ENCODE results near the gene WDR73. TPM values are rescaled to one million over a fixed set of nuclear protein-coding genes. Genes with fewer than 3 reads are reported as not detected.

Gene WDR73
- polyA plus RNA-seq, 1 of the 3 experiments (the other 2 are of a cell fraction) = 32.9 TPM

- H3K4me3 ChIP-seq (ENCODE audit: low read depth in 2 of 2, low read length in 1 of 2) = peak overlapping the region; percentile 57 to 75
- ChIA-PET POLR2A (interaction anchor here (0.9 to 1.2 kb wide), 2 partner anchors 15 to 20 kb away, joined by 3 read pairs; partner anchors contain the start of gene WDR73), CTCF (interaction anchor here (0.7 to 2.0 kb wide), 4 partner anchors 20 to 47 kb away, joined by 3 to 6 read pairs (median 3); partner anchors contain the start of gene WDR73)
- peak overlapping the region; percentile 97 for H3K4me2 ChIP-seq
- no peak overlapping the region; a peak in 1 of 4 replicates for H3K27ac ChIP-seq (ENCODE audit: low read depth in 2 of 2, low read length in 1 of 2)
- H2AFZ ChIP-seq (ENCODE audit: low read depth) = 0 out of 2 replicates have a peak overlapping the region, but pooled peaks have one; percentile 4
- H3K4me1 ChIP-seq (ENCODE audit: control insufficient read depth in 1 of 2, insufficient read depth in 2 of 2, low read depth in 1 of 2, low read length in 1 of 2) = peaks cover 13 to 19% of the 10 kb centered on the region in 2 experiments; a peak in 3 of 4 replicates
- no peaks in the 10 kb centered on the region for H3K27me3 ChIP-seq (ENCODE audit: insufficient read depth)
- H3K36me3 ChIP-seq (replicated peaks in 1 of 2; ENCODE audit: control insufficient read depth in 1 of 2, insufficient read depth in 2 of 2, low read length in 1 of 2) = peaks cover 12 to 15% of the 10 kb centered on the region in 2 experiments
- peaks cover 10% of the 10 kb centered on the region; the same call in 1 of the 2 replicates for H4K20me1 ChIP-seq (ENCODE audit: insufficient read depth)
- TF ChIP-seq SIN3A (IDR thresholded peaks at IDR 0.05; ENCODE audit: borderline replicate concordance, low read depth, low read length) = no peak
- TF ChIP-seq RCOR1 (IDR thresholded peaks at IDR 0.05; ENCODE audit: low read length) = no peak
- no peak for TF ChIP-seq ELF1 (IDR thresholded peaks at IDR 0.05)
- TF ChIP-seq EZH2phosphoT487 (IDR thresholded peaks at IDR 0.05; ENCODE audit: borderline replicate concordance, low read depth) = no peak
- no peak for TF ChIP-seq JUND (IDR thresholded peaks at IDR 0.05)
- no peak for TF ChIP-seq TAF1 (IDR thresholded peaks at IDR 0.05; ENCODE audit: borderline replicate concordance, low read depth, low read length)
- TF ChIP-seq NRF1 (IDR thresholded peaks at IDR 0.05; ENCODE audit: low read depth, low read length) = no peak
- no peak for TF ChIP-seq SMC3 (IDR thresholded peaks at IDR 0.05; ENCODE audit: low read depth, low read length)
- no peak for TF ChIP-seq MEF2A (IDR thresholded peaks at IDR 0.05; ENCODE audit: borderline replicate concordance, low read depth)
- TF ChIP-seq FOXJ3 (CRISPR knock-in tag; IDR thresholded peaks at IDR 0.05) = no peak
- TF ChIP-seq, protein P1, sequence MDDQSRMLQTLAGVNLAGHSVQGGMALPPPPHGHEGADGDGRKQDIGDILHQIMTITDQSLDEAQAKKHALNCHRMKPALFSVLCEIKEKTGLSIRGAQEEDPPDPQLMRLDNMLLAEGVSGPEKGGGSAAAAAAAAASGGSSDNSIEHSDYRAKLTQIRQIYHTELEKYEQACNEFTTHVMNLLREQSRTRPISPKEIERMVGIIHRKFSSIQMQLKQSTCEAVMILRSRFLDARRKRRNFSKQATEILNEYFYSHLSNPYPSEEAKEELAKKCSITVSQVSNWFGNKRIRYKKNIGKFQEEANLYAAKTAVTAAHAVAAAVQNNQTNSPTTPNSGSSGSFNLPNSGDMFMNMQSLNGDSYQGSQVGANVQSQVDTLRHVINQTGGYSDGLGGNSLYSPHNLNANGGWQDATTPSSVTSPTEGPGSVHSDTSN (IDR thresholded peaks at IDR 0.05) = no peak
- TF ChIP-seq, protein P2, sequence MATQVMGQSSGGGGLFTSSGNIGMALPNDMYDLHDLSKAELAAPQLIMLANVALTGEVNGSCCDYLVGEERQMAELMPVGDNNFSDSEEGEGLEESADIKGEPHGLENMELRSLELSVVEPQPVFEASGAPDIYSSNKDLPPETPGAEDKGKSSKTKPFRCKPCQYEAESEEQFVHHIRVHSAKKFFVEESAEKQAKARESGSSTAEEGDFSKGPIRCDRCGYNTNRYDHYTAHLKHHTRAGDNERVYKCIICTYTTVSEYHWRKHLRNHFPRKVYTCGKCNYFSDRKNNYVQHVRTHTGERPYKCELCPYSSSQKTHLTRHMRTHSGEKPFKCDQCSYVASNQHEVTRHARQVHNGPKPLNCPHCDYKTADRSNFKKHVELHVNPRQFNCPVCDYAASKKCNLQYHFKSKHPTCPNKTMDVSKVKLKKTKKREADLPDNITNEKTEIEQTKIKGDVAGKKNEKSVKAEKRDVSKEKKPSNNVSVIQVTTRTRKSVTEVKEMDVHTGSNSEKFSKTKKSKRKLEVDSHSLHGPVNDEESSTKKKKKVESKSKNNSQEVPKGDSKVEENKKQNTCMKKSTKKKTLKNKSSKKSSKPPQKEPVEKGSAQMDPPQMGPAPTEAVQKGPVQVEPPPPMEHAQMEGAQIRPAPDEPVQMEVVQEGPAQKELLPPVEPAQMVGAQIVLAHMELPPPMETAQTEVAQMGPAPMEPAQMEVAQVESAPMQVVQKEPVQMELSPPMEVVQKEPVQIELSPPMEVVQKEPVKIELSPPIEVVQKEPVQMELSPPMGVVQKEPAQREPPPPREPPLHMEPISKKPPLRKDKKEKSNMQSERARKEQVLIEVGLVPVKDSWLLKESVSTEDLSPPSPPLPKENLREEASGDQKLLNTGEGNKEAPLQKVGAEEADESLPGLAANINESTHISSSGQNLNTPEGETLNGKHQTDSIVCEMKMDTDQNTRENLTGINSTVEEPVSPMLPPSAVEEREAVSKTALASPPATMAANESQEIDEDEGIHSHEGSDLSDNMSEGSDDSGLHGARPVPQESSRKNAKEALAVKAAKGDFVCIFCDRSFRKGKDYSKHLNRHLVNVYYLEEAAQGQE (IDR thresholded peaks at IDR 0.05; ENCODE audit: low read depth, low read length) = no peak
- no peak for TF ChIP-seq GABPA (IDR thresholded peaks at IDR 0.05; ENCODE audit: low read depth)
- no peak for TF ChIP-seq ZBTB33 (IDR thresholded peaks at IDR 0.05; ENCODE audit: borderline replicate concordance, low read depth)
- TF ChIP-seq FOXM1 (IDR thresholded peaks at IDR 0.05; ENCODE audit: low read depth) = no peak
- DNase-seq = no peak
- WGBS (ENCODE audit: low lambda C conversion rate) = 63% methylated on average over 23 of the region's 23 CpGs
- H3F3A ChIP-seq (replicated peaks; ENCODE audit: insufficient read depth) = peaks cover 22% of the 10 kb centered on the region
- H3K79me2 ChIP-seq (ENCODE audit: insufficient read depth) = peaks cover 32% of the 10 kb centered on the region
- peak overlapping the region; percentile 51; the same call in 1 of the 2 replicates for H3K9ac ChIP-seq
- H3K9me2 ChIP-seq = no peaks in the 10 kb centered on the region
- no peaks in the 10 kb centered on the region for H3K9me3 ChIP-seq
Observed at GRCh38 chr15:84634228-84634837, 19.8 kb downstream of the WDR73 start.

Data from SK-N-SH (cell line).